H1 (cell line): ENCODE measurements around the gene KLHDC7B. TPM values are rescaled to one million over a fixed set of nuclear protein-coding genes. Genes with fewer than 3 reads are reported as not detected.

Source experiments
- ZNF274 ChIP-seq: IDR thresholded peaks from 2 replicates; pipeline ENCODE4 v1.7.0; 2012; ENCODE audit warnings: low read length, borderline replicate concordance; ENCODE audit errors: extremely low read depth
- polyA plus RNA-seq, 7 experiments: library from polyadenylated mRNA; depleted of rRNA in 3 of 7; stranded (reverse) in 5 of 7; unstranded in 2 of 7; fragments of >200 nt in 5 of 7; fragments of 200-250 nt in 2 of 7; gene quantifications; 1 replicate in 5 of 7; 2 replicates in 1 of 7; 4 replicates in 1 of 7; pipeline versions ENCODE4 v1.2.1 to v1.2.3, GENCODE V29; 2011 to 2013; ENCODE audit warnings: missing spikeins in 2 of 7, mixed read lengths in 2 of 7
- total RNA-seq: library from RNA; stranded (reverse); fragmentation: NEBNext Ultra II Directional; extraction: Animal tissue kit (Norgen Biotek cat#: 25700); gene quantifications from 2 replicates; pipeline ENCODE4 v1.2.1, GENCODE V29; 2021

Gene KLHDC7B
- total and polyA plus RNA-seq, 2 of the 8 experiments (the other 6 are each of a cell fraction or from before 2014, with no cell fraction given), result not detected

DNA sequence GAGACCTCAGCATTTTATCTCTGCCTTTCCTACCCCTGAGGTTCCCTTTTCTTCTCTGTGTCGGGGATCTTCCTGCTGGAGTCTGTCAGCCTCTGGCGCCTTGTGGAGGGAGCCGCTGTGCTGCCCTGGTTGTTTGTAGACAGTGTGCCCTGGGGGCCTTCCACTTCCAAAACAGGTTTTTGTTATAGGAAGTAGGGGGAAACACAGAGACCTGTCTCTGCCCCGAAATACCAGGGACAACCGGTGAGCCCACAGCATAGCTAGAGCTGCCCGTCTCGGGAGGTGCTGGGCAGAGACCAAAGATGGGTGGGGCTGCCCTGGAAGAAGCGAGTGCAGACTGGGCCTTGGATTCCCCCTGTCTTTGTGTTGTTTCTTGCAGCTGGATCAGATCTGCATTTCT, 29.6 kb upstream of the KLHDC7B start (continued):
- no peak for TF ChIP-seq ZNF274
